Smooth muscle cell (in vitro differentiated cells): ENCODE measurements around the gene ACVR1B. TPM values are rescaled to one million over a fixed set of nuclear protein-coding genes. Genes with fewer than 3 reads are reported as not detected.
A peak's percentile ranks its signal among the peaks of the same experiment; 100 is the strongest.

Experiments used
- DNase-seq: peaks from one replicate; lab custom pipeline; 2025; ENCODE audit not compliant: unreplicated experiment; lab: John Stamatoyannopoulos, UW
- H2AFZ ChIP-seq: fragments of 200-600 bp; sonication (generic); 2 replicates; pipeline ENCODE4 v1.6.0; 2016; ENCODE audit warnings: antibody characterized with exemption, low read depth, mild to moderate bottlenecking
- H3F3A ChIP-seq: fragments of 200-600 bp; sonication (generic); 2 replicates; pipeline ENCODE4 v1.6.0; 2017; ENCODE audit warnings: antibody characterized with exemption, low read depth
- H3K27ac ChIP-seq: fragments of 200-600 bp; sonication (generic); 2 replicates; pipeline ENCODE4 v1.5.1; 2016; ENCODE audit warnings: low read depth, mild to moderate bottlenecking
- H3K27me3 ChIP-seq: fragments of 200-600 bp; sonication (generic); 2 replicates; pipeline ENCODE4 v1.6.1; 2016; ENCODE audit warnings: low read depth, mild to moderate bottlenecking
- H3K36me3 ChIP-seq: fragments of 200-600 bp; sonication (generic); 2 replicates; pipeline ENCODE4 v1.5.1; 2016; ENCODE audit warnings: low read depth
- H3K4me1 ChIP-seq: fragments of 200-600 bp; sonication (generic); 2 replicates; pipeline ENCODE4 v1.5.1; 2016; ENCODE audit warnings: low read depth
- H3K4me2 ChIP-seq: fragments of 200-600 bp; sonication (generic); 2 replicates; pipeline ENCODE4 v1.6.0; 2016; ENCODE audit warnings: mild to moderate bottlenecking
- H3K4me3 ChIP-seq: fragments of 200-600 bp; sonication (generic); 2 replicates; pipeline ENCODE4 v1.5.1; 2016; ENCODE audit warnings: mild to moderate bottlenecking
- H3K79me2 ChIP-seq: fragments of 200-600 bp; sonication (generic); 2 replicates; pipeline ENCODE4 v1.6.0; 2016; ENCODE audit warnings: low read depth, mild to moderate bottlenecking
- H3K9ac ChIP-seq: fragments of 200-600 bp; sonication (generic); 2 replicates; pipeline ENCODE4 v1.6.0; 2016; ENCODE audit warnings: low read depth
- H3K9me3 ChIP-seq: fragments of 200-600 bp; sonication (generic); replicated peaks from 2 replicates; pipeline ENCODE4 v1.5.1; 2016; ENCODE audit warnings: low read depth
- H4K20me1 ChIP-seq: fragments of 200-600 bp; sonication (generic); 2 replicates; pipeline ENCODE4 v1.6.0; 2016; ENCODE audit warnings: low read depth
- CTCF ChIP-seq: fragments of 200-600 bp; sonication (generic); IDR thresholded peaks from 2 replicates; pipeline ENCODE4 v1.5.1; 2017; ENCODE audit warnings: borderline replicate concordance, mild to moderate bottlenecking, antibody characterized with exemption; ENCODE audit not compliant: insufficient read depth, poor library complexity, severe bottlenecking
- WGBS: methylation state at CpG from one replicate; pipeline ENCODE4 v1.1.7; 2016; ENCODE audit warnings: low lambda C conversion rate; 5-methylcytosine and 5-hydroxymethylcytosine counted together
- polyA plus RNA-seq: library from polyadenylated mRNA; unstranded; fragments of >200 nt; fragmentation: Nextera tagmentation; extraction: Ambion mirVana; gene quantifications from 2 replicates; pipeline ENCODE4 v1.2.1, GENCODE V29; 2016
- total RNA-seq: library from RNA; depleted of rRNA; stranded (reverse); fragments of >200 nt; gene quantifications from 2 replicates; pipeline ENCODE4 v1.2.3, GENCODE V29; 2014

The ACVR1B gene
- total and polyA plus RNA-seq, 2 experiments from 2014 or later = 1.9 to 4.0 TPM

GRCh38 chr12:51969643-51970042, 18.1 kb downstream of the ACVR1B start:
- peaks cover 78% of the 10 kb centered on the region for H4K20me1 ChIP-seq
- H3K36me3 ChIP-seq = no peaks in the 10 kb centered on the region
- H3F3A ChIP-seq = peaks cover 10% of the 10 kb centered on the region
- no peak overlapping the region for H3K27ac ChIP-seq
- peaks cover 28% of the 10 kb centered on the region for H3K4me1 ChIP-seq
- no peak overlapping the region for H3K4me2 ChIP-seq
- H2AFZ ChIP-seq = no peak overlapping the region
- H3K27me3 ChIP-seq = no peaks in the 10 kb centered on the region
- no peak overlapping the region for H3K4me3 ChIP-seq
- no peak for DNase-seq
- TF ChIP-seq CTCF = no peak
- WGBS = 98% methylated on average over 2 of the region's 2 CpGs
- H3K9ac ChIP-seq = no peak overlapping the region
- no peaks in the 10 kb centered on the region for H3K9me3 ChIP-seq
- H3K79me2 ChIP-seq = peaks cover 51% of the 10 kb centered on the region

DNA sequence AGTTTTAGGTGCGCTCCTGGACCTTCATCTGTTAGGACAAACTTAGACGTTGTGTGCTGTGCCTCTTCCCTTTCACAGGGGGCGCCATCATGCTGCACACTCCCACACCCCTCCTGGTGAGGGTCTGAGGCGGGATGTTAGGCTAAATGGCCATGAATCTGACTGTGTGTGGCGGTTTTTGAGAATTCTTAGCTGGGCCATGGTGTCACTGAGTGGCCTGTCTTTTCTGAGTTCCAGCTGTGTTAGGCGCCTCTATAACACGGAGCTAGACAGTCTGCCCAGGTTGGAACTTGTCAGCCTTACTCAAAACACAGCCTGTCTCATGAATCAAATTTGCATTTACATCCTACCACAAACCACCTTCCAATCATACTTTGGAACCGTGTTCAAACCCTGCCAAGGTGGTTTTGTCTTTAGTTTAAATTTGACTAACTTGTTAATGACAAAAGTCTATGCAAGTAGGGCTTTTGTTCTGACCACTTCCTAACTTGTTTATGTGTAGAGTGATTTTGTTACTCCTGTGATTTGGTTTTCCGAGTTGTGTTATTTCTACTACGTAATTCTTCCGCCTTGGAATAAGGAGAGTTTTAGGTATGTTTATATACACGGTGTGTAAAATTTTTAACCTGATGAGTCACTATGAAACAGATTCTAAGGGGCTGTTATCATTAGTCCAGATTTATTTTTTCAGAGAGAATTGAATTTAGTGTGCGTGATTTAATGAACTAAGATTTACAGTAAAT, 19.6 kb downstream of the ACVR1B start:
- DNase-seq = no peak
- Histone ChIP-seq H3K4me1 (peaks cover 31% of the 10 kb centered on the region), H3K9ac (no peak overlapping the region)

DNA sequence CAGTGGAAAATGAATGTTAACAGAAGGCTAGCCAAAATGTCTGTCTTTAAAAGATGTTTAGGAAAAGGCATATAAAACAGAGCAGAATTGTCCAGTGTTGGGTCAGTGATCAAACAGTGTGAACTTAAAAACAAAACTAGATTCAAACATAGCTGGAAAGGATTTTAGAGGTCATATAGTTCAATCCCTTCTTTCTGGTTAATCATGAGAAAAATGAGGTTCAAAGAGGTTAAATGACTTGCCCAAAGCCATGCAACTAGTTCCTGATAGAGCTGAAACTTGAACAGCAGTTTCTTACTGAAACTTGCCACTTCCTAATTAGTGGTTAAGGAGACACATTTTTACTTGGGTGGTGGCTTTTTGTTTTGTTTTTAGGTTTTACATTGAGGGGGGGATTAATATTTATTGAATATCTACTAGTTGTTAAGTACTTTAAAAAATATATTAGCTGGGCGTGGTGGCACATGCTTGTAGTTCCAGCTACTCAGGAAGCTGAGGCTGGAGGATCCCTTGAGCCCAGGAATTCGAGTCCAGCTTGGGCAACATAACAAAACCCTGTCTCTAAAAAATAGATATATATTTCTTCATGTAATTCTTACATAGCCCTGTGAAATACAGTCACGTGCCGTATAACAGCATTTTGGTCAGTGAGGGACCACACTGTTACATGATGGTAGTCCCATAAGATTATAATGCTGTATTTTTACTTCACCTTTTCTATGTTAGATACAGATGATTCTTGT, 20.4 kb downstream of the ACVR1B start:
- WGBS = 86% methylated on average over 4 of the region's 4 CpGs
- Histone ChIP-seq H4K20me1 (peaks cover 85% of the 10 kb centered on the region), H3K27me3 (no peaks in the 10 kb centered on the region), H3K36me3 (no peaks in the 10 kb centered on the region), H2AFZ (no peak overlapping the region), H3F3A (peaks cover 10% of the 10 kb centered on the region), H3K9ac (no peak overlapping the region), H3K79me2 (peaks cover 35% of the 10 kb centered on the region), H3K4me3 (no peak overlapping the region), H3K4me2 (peak overlapping the region; percentile 52), H3K4me1 (peaks cover 33% of the 10 kb centered on the region), H3K27ac (peak overlapping the region; percentile 58), H3K9me3 (no peaks in the 10 kb centered on the region)
- DNase-seq = no peak
- no peak for TF ChIP-seq CTCF

More for the DNA sequence above, 19.6 kb downstream of the ACVR1B start:
- H3K36me3 ChIP-seq = no peaks in the 10 kb centered on the region
- H3K27me3 ChIP-seq = no peaks in the 10 kb centered on the region
- H4K20me1 ChIP-seq = peaks cover 90% of the 10 kb centered on the region
- H3K9me3 ChIP-seq = no peaks in the 10 kb centered on the region
- peaks cover 43% of the 10 kb centered on the region for H3K79me2 ChIP-seq
- H2AFZ ChIP-seq = no peak overlapping the region
- H3K4me2 ChIP-seq = peak overlapping the region; percentile 52
- TF ChIP-seq CTCF = peak; percentile 54
- peak overlapping the region; percentile 58 for H3K27ac ChIP-seq
- peaks cover 10% of the 10 kb centered on the region for H3F3A ChIP-seq
- WGBS = 39% methylated on average over 13 of the region's 13 CpGs
- H3K4me3 ChIP-seq = no peak overlapping the region
